Measurements from ENCODE around the gene DACH1.
"Not testable (repeated sequence)": the region's sequence is repeated elsewhere in the genome, so short reads cannot be mapped to it uniquely, and the experiment has no call there.

DACH1 gene

GRCh38 chr13:71786875-71787274, 80.1 kb downstream of the DACH1 start:
- H3K9me3 ChIP-seq (ENCODE audit: control insufficient read depth, low read length), result no peaks in the 10 kb centered on the region
- H3K9ac ChIP-seq (ENCODE audit: low read length), result no peak overlapping the region
- no peak overlapping the region for H3K4me3 ChIP-seq (ENCODE audit: low read length)
- H3K27me3 ChIP-seq (ENCODE audit: control insufficient read depth, insufficient read depth, low read length), result no peaks in the 10 kb centered on the region
- H3K36me3 ChIP-seq (ENCODE audit: control insufficient read depth, insufficient read depth, low read length), result no peaks in the 10 kb centered on the region
- H3K4me1 ChIP-seq (ENCODE audit: control insufficient read depth, insufficient read depth, low read length), result no peaks in the 10 kb centered on the region

- no peaks in the 10 kb centered on the region for H3K27me3 ChIP-seq (ENCODE audit: control insufficient read depth, insufficient read depth, low read length)
- no peaks in the 10 kb centered on the region for H3K36me3 ChIP-seq (ENCODE audit: control insufficient read depth, insufficient read depth, low read length)
- no peak overlapping the region for H3K4me3 ChIP-seq (ENCODE audit: low read length)
- no peak overlapping the region for H3K9ac ChIP-seq (ENCODE audit: low read length)
- no peaks in the 10 kb centered on the region for H3K4me1 ChIP-seq (ENCODE audit: control insufficient read depth, insufficient read depth, low read length)
- no peaks in the 10 kb centered on the region for H3K9me3 ChIP-seq (ENCODE audit: control insufficient read depth, low read length)
Observed at GRCh38 chr13:71785361-71785760, 81.6 kb downstream of the DACH1 start.

- Histone ChIP-seq H3K36me3 (ENCODE audit: control insufficient read depth, insufficient read depth, low read length) (no peaks in the 10 kb centered on the region), H3K4me1 (ENCODE audit: control insufficient read depth, insufficient read depth, low read length) (no peaks in the 10 kb centered on the region), H3K9ac (ENCODE audit: low read length) (no peak overlapping the region), H3K27me3 (ENCODE audit: control insufficient read depth, insufficient read depth, low read length) (no peaks in the 10 kb centered on the region), H3K4me3 (ENCODE audit: low read length) (no peak overlapping the region), H3K9me3 (ENCODE audit: control insufficient read depth, low read length) (no peaks in the 10 kb centered on the region)
Observed at GRCh38 chr13:71780546-71780945, 86.5 kb downstream of the DACH1 start.

- not testable (repeated sequence) for H3K9me3 ChIP-seq (ENCODE audit: control insufficient read depth, low read length); H3K9ac ChIP-seq (ENCODE audit: low read length); H3K4me3 ChIP-seq (ENCODE audit: low read length); H3K36me3 ChIP-seq (ENCODE audit: control insufficient read depth, insufficient read depth, low read length); H3K4me1 ChIP-seq (ENCODE audit: control insufficient read depth, insufficient read depth, low read length); H3K27me3 ChIP-seq (ENCODE audit: control insufficient read depth, insufficient read depth, low read length)
Observed at GRCh38 chr13:71778998-71779397, 88.0 kb downstream of the DACH1 start.

GRCh38 chr13:71775966-71776365, 91.0 kb downstream of the DACH1 start:
- Histone ChIP-seq H3K4me3 (ENCODE audit: low read length) (no peak overlapping the region), H3K9me3 (ENCODE audit: control insufficient read depth, low read length) (no peaks in the 10 kb centered on the region), H3K4me1 (ENCODE audit: control insufficient read depth, insufficient read depth, low read length) (no peaks in the 10 kb centered on the region), H3K9ac (ENCODE audit: low read length) (no peak overlapping the region), H3K27me3 (ENCODE audit: control insufficient read depth, insufficient read depth, low read length) (no peaks in the 10 kb centered on the region), H3K36me3 (ENCODE audit: control insufficient read depth, insufficient read depth, low read length) (no peaks in the 10 kb centered on the region)

GRCh38 chr13:71774863-71775262, 92.1 kb downstream of the DACH1 start:
- H3K27me3 ChIP-seq (ENCODE audit: control insufficient read depth, insufficient read depth, low read length), result no peaks in the 10 kb centered on the region
- no peaks in the 10 kb centered on the region for H3K9me3 ChIP-seq (ENCODE audit: control insufficient read depth, low read length)
- H3K9ac ChIP-seq (ENCODE audit: low read length), result no peak overlapping the region
- H3K36me3 ChIP-seq (ENCODE audit: control insufficient read depth, insufficient read depth, low read length), result no peaks in the 10 kb centered on the region
- no peaks in the 10 kb centered on the region for H3K4me1 ChIP-seq (ENCODE audit: control insufficient read depth, insufficient read depth, low read length)
- H3K4me3 ChIP-seq (ENCODE audit: low read length), result no peak overlapping the region

- Histone ChIP-seq H3K9me3 (ENCODE audit: control insufficient read depth, low read length) (no peaks in the 10 kb centered on the region), H3K9ac (ENCODE audit: low read length) (no peak overlapping the region), H3K4me1 (ENCODE audit: control insufficient read depth, insufficient read depth, low read length) (no peaks in the 10 kb centered on the region), H3K4me3 (ENCODE audit: low read length) (no peak overlapping the region), H3K36me3 (ENCODE audit: control insufficient read depth, insufficient read depth, low read length) (no peaks in the 10 kb centered on the region), H3K27me3 (ENCODE audit: control insufficient read depth, insufficient read depth, low read length) (no peaks in the 10 kb centered on the region)
Observed at GRCh38 chr13:71773531-71773930, 93.5 kb downstream of the DACH1 start.

GRCh38 chr13:71772361-71772760, 94.6 kb downstream of the DACH1 start:
- H3K4me1 ChIP-seq (ENCODE audit: control insufficient read depth, insufficient read depth, low read length), result no peaks in the 10 kb centered on the region
- no peak overlapping the region for H3K9ac ChIP-seq (ENCODE audit: low read length)
- H3K4me3 ChIP-seq (ENCODE audit: low read length), result no peak overlapping the region
- H3K36me3 ChIP-seq (ENCODE audit: control insufficient read depth, insufficient read depth, low read length), result no peaks in the 10 kb centered on the region
- H3K9me3 ChIP-seq (ENCODE audit: control insufficient read depth, low read length), result no peaks in the 10 kb centered on the region
- H3K27me3 ChIP-seq (ENCODE audit: control insufficient read depth, insufficient read depth, low read length), result no peaks in the 10 kb centered on the region

GRCh38 chr13:71771144-71771543, 95.9 kb downstream of the DACH1 start:
- Histone ChIP-seq H3K4me3 (ENCODE audit: low read length) (no peak overlapping the region), H3K9me3 (ENCODE audit: control insufficient read depth, low read length) (no peaks in the 10 kb centered on the region), H3K36me3 (ENCODE audit: control insufficient read depth, insufficient read depth, low read length) (no peaks in the 10 kb centered on the region), H3K27me3 (ENCODE audit: control insufficient read depth, insufficient read depth, low read length) (no peaks in the 10 kb centered on the region), H3K9ac (ENCODE audit: low read length) (no peak overlapping the region), H3K4me1 (ENCODE audit: control insufficient read depth, insufficient read depth, low read length) (no peaks in the 10 kb centered on the region)

- Histone ChIP-seq H3K4me1 (ENCODE audit: control insufficient read depth, insufficient read depth, low read length) (no peaks in the 10 kb centered on the region), H3K4me3 (ENCODE audit: low read length) (no peak overlapping the region), H3K9me3 (ENCODE audit: control insufficient read depth, low read length) (no peaks in the 10 kb centered on the region)
Observed at GRCh38 chr13:71770710-71771109, 96.3 kb downstream of the DACH1 start.

GRCh38 chr13:71768881-71769280, 98.1 kb downstream of the DACH1 start:
- Histone ChIP-seq H3K9me3 (ENCODE audit: control insufficient read depth, low read length) (no peaks in the 10 kb centered on the region), H3K4me3 (ENCODE audit: low read length) (no peak overlapping the region), H3K4me1 (ENCODE audit: control insufficient read depth, insufficient read depth, low read length) (no peaks in the 10 kb centered on the region), H3K36me3 (ENCODE audit: control insufficient read depth, insufficient read depth, low read length) (no peaks in the 10 kb centered on the region), H3K9ac (ENCODE audit: low read length) (no peak overlapping the region), H3K27me3 (ENCODE audit: control insufficient read depth, insufficient read depth, low read length) (no peaks in the 10 kb centered on the region)

More at GRCh38 chr13:71770710-71771109, 96.3 kb downstream of the DACH1 start:
- Histone ChIP-seq H3K27me3 (ENCODE audit: control insufficient read depth, insufficient read depth, low read length) (no peaks in the 10 kb centered on the region), H3K36me3 (ENCODE audit: control insufficient read depth, insufficient read depth, low read length) (no peaks in the 10 kb centered on the region), H3K9ac (ENCODE audit: low read length) (no peak overlapping the region)

- Histone ChIP-seq H3K4me3 (ENCODE audit: low read length) (no peak overlapping the region), H3K27me3 (ENCODE audit: control insufficient read depth, insufficient read depth, low read length) (no peaks in the 10 kb centered on the region), H3K9ac (ENCODE audit: low read length) (peak overlapping the region; percentile 5), H3K9me3 (ENCODE audit: control insufficient read depth, low read length) (no peaks in the 10 kb centered on the region), H3K36me3 (ENCODE audit: control insufficient read depth, insufficient read depth, low read length) (no peaks in the 10 kb centered on the region), H3K4me1 (ENCODE audit: control insufficient read depth, insufficient read depth, low read length) (no peaks in the 10 kb centered on the region)
Observed at GRCh38 chr13:71759651-71760511, 107.1 kb downstream of the DACH1 start.

Measured in mucosa of stomach (tissue), 1 donor.